Measurements from ENCODE around the gene MOB3B.

Gene MOB3B

DNA sequence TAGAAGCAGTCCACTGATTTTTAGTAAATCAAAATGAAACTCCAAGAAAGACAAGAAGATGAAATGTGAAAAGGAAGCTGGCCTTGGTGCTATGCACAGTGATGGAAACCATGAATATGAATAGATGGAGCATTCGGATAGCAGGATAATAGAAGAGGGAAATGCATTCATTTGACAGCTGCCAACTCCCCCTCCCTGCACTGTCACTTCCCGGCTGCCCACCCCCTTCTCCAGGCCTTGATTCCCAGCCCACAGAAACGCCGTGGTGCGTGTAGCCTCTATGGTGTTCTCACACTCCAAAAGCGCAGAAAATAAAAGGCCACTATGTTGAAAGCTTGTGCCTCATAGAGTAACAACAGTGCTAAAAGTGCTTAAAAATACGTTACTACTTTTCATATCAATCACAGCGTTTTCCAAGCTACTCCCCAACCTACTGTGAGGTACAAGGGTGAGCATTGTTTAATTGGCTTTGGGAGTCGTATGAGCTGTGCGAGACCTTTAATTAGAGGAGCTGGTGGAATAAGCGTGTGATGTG is 31.7 kb downstream of the MOB3B start:
- DNase-seq = peak; percentile 28
- Mint-ChIP-seq H3K27me3 (ENCODE audit: low read depth, poor library complexity) (no peaks in the 10 kb centered on the region), H3K4me1 (peaks cover 37% of the 10 kb centered on the region), H3K4me3 (peak overlapping the region; percentile 28), H3K9me3 (peaks cover 27% of the 10 kb centered on the region), H3K27ac (peak overlapping the region; percentile 16), H3K36me3 (ENCODE audit: low read depth) (peaks cover 27% of the 10 kb centered on the region)
- TF ChIP-seq, protein P1, sequence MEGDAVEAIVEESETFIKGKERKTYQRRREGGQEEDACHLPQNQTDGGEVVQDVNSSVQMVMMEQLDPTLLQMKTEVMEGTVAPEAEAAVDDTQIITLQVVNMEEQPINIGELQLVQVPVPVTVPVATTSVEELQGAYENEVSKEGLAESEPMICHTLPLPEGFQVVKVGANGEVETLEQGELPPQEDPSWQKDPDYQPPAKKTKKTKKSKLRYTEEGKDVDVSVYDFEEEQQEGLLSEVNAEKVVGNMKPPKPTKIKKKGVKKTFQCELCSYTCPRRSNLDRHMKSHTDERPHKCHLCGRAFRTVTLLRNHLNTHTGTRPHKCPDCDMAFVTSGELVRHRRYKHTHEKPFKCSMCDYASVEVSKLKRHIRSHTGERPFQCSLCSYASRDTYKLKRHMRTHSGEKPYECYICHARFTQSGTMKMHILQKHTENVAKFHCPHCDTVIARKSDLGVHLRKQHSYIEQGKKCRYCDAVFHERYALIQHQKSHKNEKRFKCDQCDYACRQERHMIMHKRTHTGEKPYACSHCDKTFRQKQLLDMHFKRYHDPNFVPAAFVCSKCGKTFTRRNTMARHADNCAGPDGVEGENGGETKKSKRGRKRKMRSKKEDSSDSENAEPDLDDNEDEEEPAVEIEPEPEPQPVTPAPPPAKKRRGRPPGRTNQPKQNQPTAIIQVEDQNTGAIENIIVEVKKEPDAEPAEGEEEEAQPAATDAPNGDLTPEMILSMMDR (IDR thresholded peaks at IDR 0.05) = no peak

DNA sequence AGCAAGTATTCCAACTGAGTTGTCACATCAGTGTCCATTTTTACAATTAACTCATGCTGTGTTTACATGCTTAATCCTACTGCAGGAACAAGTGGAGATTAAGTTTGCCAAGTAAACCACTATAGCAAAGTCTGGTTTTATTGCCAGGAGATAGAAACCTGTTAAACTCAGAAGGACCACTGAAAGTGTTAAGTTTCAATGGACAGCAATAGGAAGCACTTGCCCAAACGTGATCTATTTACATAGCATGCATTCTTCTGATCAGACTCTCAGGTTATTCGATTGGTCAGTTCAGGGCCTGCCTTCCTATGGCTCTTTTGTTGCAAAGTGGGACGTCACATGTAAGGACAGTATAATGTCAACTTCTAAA is 33.5 kb downstream of the MOB3B start:
- TF ChIP-seq, protein P1 (IDR thresholded peaks at IDR 0.05) = no peak
- Mint-ChIP-seq H3K27ac (no peak overlapping the region), H3K9me3 (peaks cover 25% of the 10 kb centered on the region), H3K4me3 (no peak overlapping the region), H3K4me1 (peaks cover 39% of the 10 kb centered on the region), H3K27me3 (ENCODE audit: low read depth, poor library complexity) (no peaks in the 10 kb centered on the region), H3K36me3 (ENCODE audit: low read depth) (peaks cover 27% of the 10 kb centered on the region)
- DNase-seq = no peak

DNA sequence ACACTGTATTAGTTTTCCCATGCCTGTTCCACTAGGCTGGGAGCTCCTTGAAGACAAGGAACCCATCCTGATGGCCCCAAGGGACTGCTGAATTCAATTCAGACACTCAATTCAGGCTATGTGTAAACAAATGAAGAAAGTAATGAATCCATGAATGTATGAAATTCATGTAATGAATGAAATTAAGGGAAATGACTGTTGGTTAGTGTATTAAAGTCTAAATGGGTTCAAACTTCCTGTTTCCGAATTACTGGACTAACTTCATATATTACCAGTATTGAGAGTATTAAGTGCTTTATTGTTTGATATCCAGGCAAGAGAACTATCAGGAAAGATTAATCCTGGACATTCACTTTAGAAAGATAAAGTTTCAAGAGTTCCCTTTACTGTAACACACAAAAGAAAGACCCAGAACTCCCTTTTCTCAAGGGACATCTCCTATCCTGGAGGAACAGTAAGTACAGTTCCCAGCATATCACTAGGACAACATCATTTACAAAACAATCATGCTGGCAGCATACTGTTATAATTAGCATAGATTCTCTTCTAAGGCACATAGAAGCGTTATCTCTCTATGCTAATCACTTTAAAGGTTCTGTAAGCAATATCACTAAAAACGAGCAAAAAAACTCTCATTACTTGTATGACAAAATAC is 34.0 kb downstream of the MOB3B start:
- H3K4me3 Mint-ChIP-seq = no peak overlapping the region
- DNase-seq = no peak
- H3K9me3 Mint-ChIP-seq = peaks cover 21% of the 10 kb centered on the region
- peaks cover 22% of the 10 kb centered on the region for H3K36me3 Mint-ChIP-seq (ENCODE audit: low read depth)
- TF ChIP-seq, protein P1 (IDR thresholded peaks at IDR 0.05) = no peak
- H3K27ac Mint-ChIP-seq = no peak overlapping the region
- peaks cover 43% of the 10 kb centered on the region for H3K4me1 Mint-ChIP-seq
- H3K27me3 Mint-ChIP-seq (ENCODE audit: low read depth, poor library complexity) = no peaks in the 10 kb centered on the region

DNA sequence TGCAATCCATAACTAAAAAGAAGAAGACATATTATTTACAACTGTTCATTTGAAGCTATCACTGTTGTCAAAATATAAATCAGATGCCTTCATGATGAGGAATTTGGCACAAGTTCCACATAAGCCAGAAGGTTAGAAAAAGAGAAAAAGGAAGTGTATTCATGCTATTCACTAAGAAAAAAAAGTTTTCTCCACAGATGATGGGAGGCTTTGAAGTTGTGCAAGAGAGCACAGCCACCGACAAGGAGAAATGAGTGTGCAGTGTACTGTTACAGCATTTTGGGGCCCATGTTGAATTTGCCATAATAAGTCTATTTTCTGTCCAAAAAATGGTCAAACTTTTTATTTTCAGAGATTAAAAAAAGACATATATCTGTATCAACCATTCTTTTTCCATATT is 38.5 kb downstream of the MOB3B start:
- no peak for DNase-seq
- Mint-ChIP-seq H3K9me3 (peaks cover 21% of the 10 kb centered on the region), H3K4me1 (peaks cover 46% of the 10 kb centered on the region), H3K4me3 (no peak overlapping the region), H3K27ac (no peak overlapping the region), H3K27me3 (ENCODE audit: low read depth, poor library complexity) (no peaks in the 10 kb centered on the region), H3K36me3 (ENCODE audit: low read depth) (peaks cover 22% of the 10 kb centered on the region)
- TF ChIP-seq, protein P1 (IDR thresholded peaks at IDR 0.05) = no peak

DNA sequence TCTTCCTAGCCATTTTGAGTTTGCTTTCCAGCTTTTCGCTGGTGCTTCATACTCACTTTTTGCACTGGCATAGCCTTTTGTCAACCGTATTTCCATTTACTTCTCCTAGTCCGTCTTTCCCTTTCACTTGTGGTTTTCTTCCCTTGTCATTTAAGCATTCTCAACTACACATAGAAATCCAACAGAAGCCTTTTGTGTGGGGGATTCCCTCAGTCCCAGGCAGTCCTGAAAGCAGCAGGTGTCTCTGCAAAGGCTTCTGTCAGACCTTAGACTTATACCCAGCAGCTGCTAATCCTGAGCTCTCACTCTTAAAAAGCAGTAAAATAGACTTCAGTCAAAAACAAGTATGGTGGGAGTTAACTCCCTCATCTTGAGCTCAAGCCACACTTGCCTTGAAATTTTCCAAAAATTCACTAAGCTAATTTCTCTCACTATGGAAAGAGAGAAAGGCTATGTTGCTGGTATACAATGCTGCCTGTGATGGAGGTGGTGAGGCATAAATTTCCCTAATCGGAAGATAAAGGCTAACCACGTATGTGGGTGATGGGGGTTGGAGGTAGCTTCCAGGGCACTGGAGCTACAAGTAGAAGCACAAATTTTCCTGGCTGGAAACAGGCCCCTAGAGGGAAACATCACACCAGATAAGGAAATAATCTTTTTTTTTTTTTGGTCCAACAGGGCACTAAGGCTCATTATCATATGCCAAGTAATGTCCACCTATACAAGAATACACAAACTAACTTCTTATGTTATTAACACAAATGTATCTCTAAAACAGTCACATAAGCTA is 40.3 kb downstream of the MOB3B start:
- H3K27me3 Mint-ChIP-seq (ENCODE audit: low read depth, poor library complexity) = no peaks in the 10 kb centered on the region
- H3K4me1 Mint-ChIP-seq = peaks cover 56% of the 10 kb centered on the region

More for the DNA sequence above, 40.3 kb downstream of the MOB3B start:
- no peak for DNase-seq
- peak overlapping the region; percentile 5 for H3K27ac Mint-ChIP-seq
- no peak overlapping the region for H3K4me3 Mint-ChIP-seq
- peaks cover 16% of the 10 kb centered on the region for H3K9me3 Mint-ChIP-seq
- peaks cover 17% of the 10 kb centered on the region for H3K36me3 Mint-ChIP-seq (ENCODE audit: low read depth)
- TF ChIP-seq, protein P1 (IDR thresholded peaks at IDR 0.05) = no peak

All from nephron progenitor cell (in vitro differentiated cells).